ENCODE measurements around the gene EMX2.

EMX2 gene

GRCh38 chr10:117532451-117533107 is 10.0 kb upstream of the EMX2 start:
- no peak for DNase-seq

GRCh38 chr10:117533507-117534281 is 8.9 kb upstream of the EMX2 start:
- DNase-seq, result no peak

GRCh38 chr10:117534321-117535297 is 7.9 kb upstream of the EMX2 start:
- DNase-seq, result no peak

- no peak for DNase-seq
Measured at GRCh38 chr10:117535298-117536071, 7.1 kb upstream of the EMX2 start.

GRCh38 chr10:117536072-117536865 is 6.3 kb upstream of the EMX2 start:
- no peak for DNase-seq

- DNase-seq, result no peak
Measured at GRCh38 chr10:117536866-117537435, 5.6 kb upstream of the EMX2 start.

GRCh38 chr10:117537436-117537903 is 5.1 kb upstream of the EMX2 start:
- DNase-seq, result no peak

- no peak for DNase-seq
Measured at GRCh38 chr10:117537904-117538524, 4.5 kb upstream of the EMX2 start.

GRCh38 chr10:117539361-117539773 is 3.2 kb upstream of the EMX2 start:
- DNase-seq, result no peak

GRCh38 chr10:117539903-117540639 is 2.5 kb upstream of the EMX2 start:
- DNase-seq, result no peak

- DNase-seq, result no peak
Measured at GRCh38 chr10:117540640-117541404, 1.7 kb upstream of the EMX2 start.

- no peak for DNase-seq
Measured at GRCh38 chr10:117541405-117541908, 1.1 kb upstream of the EMX2 start.

GRCh38 chr10:117541909-117542705 is 439 bp upstream of the EMX2 start:
- DNase-seq, result no peak

GRCh38 chr10:117543225-117544003 is 868 bp downstream of the EMX2 start:
- no peak for DNase-seq

GRCh38 chr10:117544004-117544701 is 1.6 kb downstream of the EMX2 start:
- no peak for DNase-seq

- DNase-seq, result no peak
Measured at GRCh38 chr10:117544711-117545140, 2.2 kb downstream of the EMX2 start.

Data from T-helper 9 cell (primary cell).